COR-L47 (cell line): Measurements from ENCODE around the gene PRR35.

Source experiments
- DNase-seq: peaks from one replicate; lab custom pipeline; 2025; lab: John Stamatoyannopoulos, UW

Gene PRR35

DNA sequence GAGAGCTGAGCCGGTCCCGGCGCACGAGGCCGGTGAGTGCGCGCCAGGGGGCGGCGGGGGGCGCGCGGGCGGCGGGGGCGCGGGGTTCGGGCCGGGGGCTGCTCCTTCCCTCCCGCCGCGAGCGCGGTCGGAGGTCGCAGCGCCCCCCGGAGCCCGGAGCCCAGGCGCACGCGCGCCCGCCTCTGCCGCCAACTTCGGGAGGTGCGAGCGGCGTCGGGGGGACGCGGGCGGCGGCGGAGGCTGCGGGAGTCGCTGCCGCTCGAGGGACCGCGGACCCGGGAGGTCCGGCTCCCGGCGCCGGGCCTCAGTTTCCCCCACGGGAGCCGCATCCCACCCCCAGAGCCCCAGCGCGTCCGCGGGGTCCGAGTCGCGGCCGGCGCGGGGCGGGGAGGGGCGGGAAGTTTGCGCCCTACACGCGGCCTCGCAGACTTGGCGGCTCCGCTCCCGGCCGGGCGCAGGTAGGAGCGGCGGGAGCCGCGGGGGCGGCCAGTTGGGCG, at the start of gene PRR35:
PRR35 (plus strand) TSS at position 191 of the 497 bp plus-strand sequence. CDS start 2,901 bp downstream, outside the sequence.
- no peak for DNase-seq

DNA sequence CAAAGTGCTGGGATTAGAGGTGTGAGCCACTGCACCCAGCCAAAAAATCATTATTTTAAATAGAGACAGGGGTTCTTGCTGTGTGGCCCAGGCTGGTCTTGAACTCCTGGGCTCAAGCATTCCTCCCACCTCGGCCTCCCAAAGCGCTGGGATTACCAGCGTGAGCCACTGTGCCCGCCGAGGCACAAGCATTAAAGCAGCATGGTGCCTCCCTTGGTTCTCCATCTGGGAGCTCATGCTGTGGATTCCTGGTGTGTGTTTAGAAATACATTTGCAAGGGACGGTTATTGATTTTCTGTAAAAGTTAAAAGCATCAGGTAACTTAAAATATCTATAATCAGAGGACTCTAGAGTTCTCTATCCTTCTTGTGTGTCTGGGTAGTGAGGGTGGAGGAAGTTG, 47.4 kb upstream of the PRR35 start:
- DNase-seq, result no peak

- DNase-seq, result no peak
Observed at GRCh38 chr16:513950-514349, 46.2 kb upstream of the PRR35 start.

GRCh38 chr16:515175-515938, 44.8 kb upstream of the PRR35 start:
- no peak for DNase-seq

DNA sequence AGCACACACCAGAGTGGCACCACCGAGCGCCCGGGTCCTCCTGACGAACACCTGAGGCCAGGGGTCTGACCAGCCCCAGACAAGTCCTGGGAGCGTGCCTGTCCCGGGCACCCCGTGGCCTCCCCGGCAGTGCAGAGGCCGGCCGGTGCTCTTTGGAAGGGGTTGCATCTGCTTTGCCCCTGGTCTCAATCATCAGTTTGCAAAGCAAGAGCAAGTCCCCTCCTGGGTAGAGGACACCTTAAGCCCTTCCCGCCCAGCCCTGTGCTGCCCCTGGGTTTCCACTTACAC, 44.3 kb upstream of the PRR35 start:
- no peak for DNase-seq

- no peak for DNase-seq
Observed at GRCh38 chr16:516301-516700, 43.9 kb upstream of the PRR35 start.

GRCh38 chr16:518858-519257, 41.3 kb upstream of the PRR35 start:
- no peak for DNase-seq

- no peak for DNase-seq
Observed at GRCh38 chr16:519425-519824, 40.8 kb upstream of the PRR35 start.

- no peak for DNase-seq
Observed at GRCh38 chr16:519841-520687, 40.1 kb upstream of the PRR35 start.

GRCh38 chr16:520847-521246, 39.3 kb upstream of the PRR35 start:
- no peak for DNase-seq

- no peak for DNase-seq
Observed at GRCh38 chr16:521381-522210, 38.6 kb upstream of the PRR35 start.

- DNase-seq, result no peak
Observed at GRCh38 chr16:522320-523096, 37.7 kb upstream of the PRR35 start.

- no peak for DNase-seq
Observed at GRCh38 chr16:523097-523741, 37.0 kb upstream of the PRR35 start.

DNA sequence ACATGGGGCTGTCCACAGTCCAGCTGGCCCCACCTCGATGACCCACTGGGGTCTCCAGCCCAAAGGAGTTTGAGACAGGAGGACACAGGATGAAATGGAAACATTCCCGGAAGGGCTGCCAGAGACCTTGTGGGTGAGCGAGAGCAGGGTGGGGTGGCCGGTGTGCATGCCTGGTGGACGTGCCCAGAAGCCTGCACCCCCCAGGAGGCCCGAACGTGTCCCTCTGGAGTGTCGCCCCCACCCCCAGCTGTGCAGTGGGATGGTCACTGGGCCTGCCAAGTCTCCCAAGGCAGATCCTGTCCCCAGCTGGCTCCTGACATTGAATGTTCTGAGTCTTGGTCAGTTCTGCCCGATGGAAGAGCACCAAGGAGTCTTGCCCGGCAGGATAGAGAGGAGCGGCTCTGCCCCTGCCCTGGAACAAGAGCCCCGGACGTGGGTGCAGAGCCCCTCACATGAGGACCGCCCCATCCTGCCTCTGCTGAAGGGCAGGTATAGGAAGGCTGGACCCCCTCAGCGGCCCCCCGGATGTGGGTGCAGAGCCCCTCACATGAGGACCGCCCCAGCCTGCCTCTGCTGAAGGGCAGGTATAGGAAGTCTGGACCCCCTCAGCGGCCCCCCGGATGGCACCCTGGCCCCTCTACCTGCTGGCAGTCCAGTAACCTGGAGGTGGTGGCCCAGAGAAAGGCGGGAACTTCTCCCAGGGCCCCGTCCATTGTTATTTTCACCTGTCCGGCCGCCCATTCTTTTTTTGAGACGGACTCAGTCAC, 35.7 kb upstream of the PRR35 start:
- DNase-seq, result no peak

DNA sequence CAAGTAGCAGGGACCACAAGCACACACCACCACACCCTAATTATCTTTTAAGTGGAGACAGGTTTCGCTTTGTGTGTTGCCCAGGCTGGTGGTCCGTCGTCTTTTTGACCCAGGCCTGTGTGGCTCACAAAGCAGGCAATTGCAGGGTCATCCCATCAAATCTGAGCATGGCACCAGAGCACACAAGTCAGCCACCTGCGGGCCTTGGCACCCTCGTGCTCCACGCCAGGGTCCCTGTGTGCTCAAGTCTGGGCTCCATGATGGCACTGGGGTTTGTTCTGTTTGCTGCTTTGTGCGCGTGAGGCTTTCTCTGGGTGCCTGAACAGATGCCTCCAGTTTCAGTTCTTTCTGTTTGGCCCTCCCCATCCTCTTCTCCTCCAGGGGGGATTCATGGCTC, 35.1 kb upstream of the PRR35 start:
- no peak for DNase-seq

DNA sequence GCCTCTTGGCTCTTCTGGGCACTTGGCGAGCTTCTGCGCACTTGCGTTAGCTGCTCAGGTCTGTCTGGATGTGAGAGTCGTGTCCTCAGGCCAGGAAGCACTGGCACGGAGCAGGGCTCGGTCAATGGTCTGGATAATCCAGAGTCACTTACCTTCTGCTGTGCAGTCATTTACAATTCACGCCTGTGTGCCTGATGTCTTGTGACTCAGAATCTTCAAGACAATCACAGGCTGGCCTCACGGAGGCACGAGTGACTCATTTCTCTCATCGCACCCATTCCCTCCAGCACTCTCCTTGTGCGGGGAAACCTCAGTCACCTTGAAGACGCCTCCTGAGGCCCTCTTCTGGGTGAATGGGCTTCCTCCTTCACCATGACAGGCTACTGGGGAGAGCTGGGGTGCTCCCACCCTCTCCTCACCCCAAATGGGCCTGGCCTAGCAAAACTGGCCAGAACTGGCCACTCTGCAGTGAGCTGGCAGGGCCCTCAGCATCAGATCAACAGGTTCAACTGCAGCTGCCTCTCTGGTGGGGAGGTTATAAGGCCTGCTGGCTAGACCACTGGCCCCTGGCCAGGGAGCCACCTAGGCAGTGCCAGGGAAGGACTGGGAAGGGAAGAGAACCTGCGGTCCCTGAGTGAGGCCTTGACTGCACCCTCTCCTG, 34.5 kb upstream of the PRR35 start:
- no peak for DNase-seq

- DNase-seq, result peak; percentile 29
Observed at GRCh38 chr16:526181-527014, 33.8 kb upstream of the PRR35 start.

GRCh38 chr16:527015-527903, 32.9 kb upstream of the PRR35 start, which contains the start of gene CAPN15:
Gene CAPN15 (plus strand): TSS chr16:527712. CDS start chr16:546839, 19,127 bp downstream.
- DNase-seq, result peak; percentile 80
